Mesothelial cell of epicardium (in vitro differentiated cells): ENCODE data around the gene CFAP99. TPM values are rescaled to one million over a fixed set of nuclear protein-coding genes. Genes with fewer than 3 reads are reported as not detected.
A peak's percentile ranks its signal among the peaks of the same experiment; 100 is the strongest.

ENCODE experiments used
- DNase-seq, 2 experiments: peaks; one replicate each; pipeline ENCODE4 v3.0.0; 2021; ENCODE audit warnings: low spot score in 2 of 2; ENCODE audit not compliant: unreplicated experiment in 2 of 2
- H3K27ac Mint-ChIP-seq: 2 replicates; pipeline ENCODE4 v1.8.0; 2021; ENCODE audit warnings: mixed read lengths
- H3K27me3 Mint-ChIP-seq: 2 replicates; pipeline ENCODE4 v1.8.0; 2021; ENCODE audit warnings: low read depth, mixed read lengths
- H3K36me3 Mint-ChIP-seq: 2 replicates; pipeline ENCODE4 v1.8.0; 2021; ENCODE audit warnings: mixed read lengths
- H3K4me1 Mint-ChIP-seq: 2 replicates; pipeline ENCODE4 v1.8.0; 2021; ENCODE audit warnings: mixed read lengths
- H3K4me3 Mint-ChIP-seq: 2 replicates; pipeline ENCODE4 v1.8.0; 2021; ENCODE audit warnings: mild to moderate bottlenecking, moderate library complexity, mixed read lengths
- H3K9me3 Mint-ChIP-seq: 2 replicates; pipeline ENCODE4 v1.8.0; 2021; ENCODE audit warnings: mixed read lengths
- CTCF ChIP-seq: fragments of 200-600 bp; sonication (generic); IDR thresholded peaks from one replicate; pipeline ENCODE4 v1.5.0; 2021; ENCODE audit warnings: antibody characterized with exemption; ENCODE audit not compliant: unreplicated experiment
- total RNA-seq: library from RNA; stranded (reverse); gene quantifications from 3 replicates; pipeline ENCODE4 v1.2.1, GENCODE V29; 2021

Gene CFAP99
- total RNA-seq, 1 donor from 2014 or later, result not detected

DNA sequence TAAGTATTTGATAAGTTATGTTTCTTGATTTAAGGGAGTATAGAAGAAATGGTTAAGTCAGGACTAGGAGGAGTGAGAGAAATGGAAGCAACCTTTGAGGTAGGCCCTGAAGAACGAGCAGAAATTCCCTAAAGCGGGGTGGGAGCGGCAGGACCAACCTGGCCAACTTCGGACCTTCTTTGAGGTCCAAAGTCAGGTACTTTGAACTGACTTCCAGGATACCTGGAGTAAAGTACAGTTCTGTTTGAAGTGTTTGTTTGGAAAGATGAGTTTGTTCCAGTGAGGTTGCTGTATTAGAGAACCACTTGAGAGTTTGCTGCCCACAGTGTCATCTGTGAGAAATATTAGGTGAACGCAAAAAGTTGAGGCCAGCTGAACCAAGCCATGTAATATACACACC is 61.9 kb downstream of the CFAP99 start:
- Mint-ChIP-seq H3K4me3 (no peak overlapping the region), H3K36me3 (peaks cover 7% of the 10 kb centered on the region), H3K4me1 (peaks cover 52% of the 10 kb centered on the region), H3K27me3 (no peaks in the 10 kb centered on the region), H3K27ac (no peak overlapping the region), H3K9me3 (no peaks in the 10 kb centered on the region)
- no peak for TF ChIP-seq CTCF
- no peak for DNase-seq

- peaks cover 52% of the 10 kb centered on the region for H3K4me1 Mint-ChIP-seq
- no peak for TF ChIP-seq CTCF
- no peaks in the 10 kb centered on the region for H3K36me3 Mint-ChIP-seq
These were observed 63.4 kb downstream of the CFAP99 start for GRCh38 chr4:2482192-2482591.

GRCh38 chr4:2482693-2483092 is 63.9 kb downstream of the CFAP99 start:
- Mint-ChIP-seq H3K4me3 (no peak overlapping the region), H3K9me3 (no peaks in the 10 kb centered on the region), H3K36me3 (no peaks in the 10 kb centered on the region), H3K27ac (peak overlapping the region; percentile 59), H3K27me3 (no peaks in the 10 kb centered on the region), H3K4me1 (peaks cover 50% of the 10 kb centered on the region)
- no peak for DNase-seq
- no peak for TF ChIP-seq CTCF

More at GRCh38 chr4:2482192-2482591, 63.4 kb downstream of the CFAP99 start:
- DNase-seq, result no peak
- Mint-ChIP-seq H3K4me3 (no peak overlapping the region), H3K9me3 (no peaks in the 10 kb centered on the region), H3K27ac (no peak overlapping the region), H3K27me3 (no peaks in the 10 kb centered on the region)

DNA sequence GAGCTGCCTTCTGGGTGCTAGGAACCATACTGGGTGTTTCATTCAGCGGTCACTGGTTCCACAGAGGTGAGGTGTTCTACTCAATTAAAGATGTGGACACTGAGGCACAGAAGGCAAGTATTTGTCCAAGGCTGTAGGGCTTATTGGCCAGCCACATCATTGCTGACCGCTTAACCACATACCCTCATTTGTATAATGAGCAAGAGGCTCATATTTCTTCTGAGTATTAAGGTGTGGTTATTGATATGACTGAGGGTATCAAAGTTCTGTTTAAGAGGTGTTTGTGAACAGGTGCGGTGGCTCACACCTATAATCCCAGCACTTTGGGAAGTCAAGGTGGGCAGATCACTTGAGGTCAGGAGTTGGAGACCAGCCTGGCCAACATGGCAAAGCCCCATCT is 64.5 kb downstream of the CFAP99 start:
- Mint-ChIP-seq H3K4me3 (no peak overlapping the region), H3K27me3 (no peaks in the 10 kb centered on the region), H3K27ac (no peak overlapping the region), H3K9me3 (no peaks in the 10 kb centered on the region), H3K36me3 (no peaks in the 10 kb centered on the region), H3K4me1 (peaks cover 45% of the 10 kb centered on the region)
- no peak for TF ChIP-seq CTCF
- no peak for DNase-seq

- Mint-ChIP-seq H3K9me3 (no peaks in the 10 kb centered on the region), H3K36me3 (no peaks in the 10 kb centered on the region), H3K4me1 (peaks cover 36% of the 10 kb centered on the region), H3K27ac (peak overlapping the region; percentile 43), H3K4me3 (no peak overlapping the region), H3K27me3 (no peaks in the 10 kb centered on the region)
- DNase-seq, result no peak
- no peak for TF ChIP-seq CTCF
These were observed 65.4 kb downstream of the CFAP99 start for GRCh38 chr4:2484185-2484584.

DNA sequence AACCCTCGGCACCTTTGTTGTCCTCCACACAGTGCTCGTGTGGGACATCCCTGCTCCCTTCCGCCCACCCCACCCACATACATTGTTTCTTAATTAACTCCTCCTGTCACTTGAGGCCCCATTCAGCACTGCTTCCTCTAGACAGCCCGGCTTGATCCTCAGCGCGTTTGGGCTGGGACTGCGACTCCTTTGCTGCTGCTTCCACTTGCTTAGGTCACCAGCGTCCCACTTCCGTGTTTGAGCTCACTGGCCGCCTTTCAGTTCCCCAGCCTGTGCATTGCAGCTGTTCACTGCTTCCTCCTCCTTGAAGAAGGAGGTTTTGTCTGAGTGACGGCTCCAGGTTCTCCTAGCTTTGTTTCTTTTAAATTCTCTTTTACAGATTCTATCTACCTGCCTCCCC is 66.2 kb downstream of the CFAP99 start:
- Mint-ChIP-seq H3K4me1 (peaks cover 33% of the 10 kb centered on the region), H3K27me3 (no peaks in the 10 kb centered on the region), H3K9me3 (no peaks in the 10 kb centered on the region), H3K4me3 (no peak overlapping the region), H3K27ac (no peak overlapping the region), H3K36me3 (peaks cover 5% of the 10 kb centered on the region)
- no peak for TF ChIP-seq CTCF
- no peak for DNase-seq
